Testis (tissue), 3 donors: ENCODE data around the gene RBM12. TPM values are rescaled to one million over a fixed set of nuclear protein-coding genes. Genes with fewer than 3 reads are reported as not detected.

Experiments
- DNase-seq: peaks from one replicate; pipeline ENCODE4 v3.0.0-alpha.2; 2019
- H3K27ac ChIP-seq, 2 donors: fragments of 200-600 bp; sonication (generic); one replicate each; pipeline ENCODE4 v1.5.1; 2019
- H3K27me3 ChIP-seq: fragments of 200-600 bp; sonication (generic); one replicate; pipeline ENCODE4 v1.5.1; 2019
- H3K36me3 ChIP-seq: fragments of 200-600 bp; sonication (generic); one replicate; pipeline ENCODE4 v1.5.1; 2017; ENCODE audit warnings: low read depth; ENCODE audit errors: missing control alignments
- H3K4me1 ChIP-seq: fragments of 200-600 bp; sonication (generic); one replicate; pipeline ENCODE4 v1.5.1; 2019
- H3K4me3 ChIP-seq, 2 donors: fragments of 200-600 bp; sonication (generic); one replicate each; pipeline ENCODE4 v1.5.1; 2017 to 2019
- H3K9me3 ChIP-seq: fragments of 200-600 bp; sonication (generic); one replicate; pipeline ENCODE4 v1.5.1; 2017
- POLR2A ChIP-seq: fragments of 450-650 bp; IDR thresholded peaks from one replicate; pipeline ENCODE4 v1.6.1; 2017; ENCODE audit warnings: antibody characterized with exemption, mild to moderate bottlenecking, moderate library complexity
- WGBS, 2 donors: methylation state at CpG; one replicate each; pipeline ENCODE4 v1.1.5; 2018; 5-methylcytosine and 5-hydroxymethylcytosine counted together
- intact Hi-C: fragments of 100-400 bp; cut with DNase I; formaldehyde crosslinking; loops from one replicate; pipeline ENCODE4 v1.15.1; 2023; ENCODE audit warnings: low total_unique reads
- polyA plus RNA-seq: library from polyadenylated mRNA; stranded (reverse); fragments of 350-450 nt; fragmentation: Illumina TruSeq; extraction: RNeasy Lipid Tissue Mini Kit (QIAGEN cat#74804); gene quantifications from one replicate; pipeline ENCODE4 v1.2.3, GENCODE V29; 2014; ENCODE audit warnings: low read depth, low replicate concordance; ENCODE audit not compliant: insufficient read depth
- total RNA-seq, 2 donors: library from RNA; depleted of rRNA; stranded (reverse); fragments of >200 nt; gene quantifications; one replicate each; pipeline ENCODE4 v1.2.3, GENCODE V29; 2016
- TF ChIP-seq, protein P1 (sequence below), 3 experiments: fragments of 450-650 bp in 2 of 3; fragments of 200-600 bp in 1 of 3; sonication (generic) in 1 of 3; IDR thresholded peaks; one replicate each; pipeline ENCODE4 v1.5.1; 2016 to 2019; ENCODE audit warnings: antibody characterized with exemption in 3 of 3, mild to moderate bottlenecking in 2 of 3, moderate library complexity in 1 of 3

RBM12 gene
- total and polyA plus RNA-seq, 3 donors from 2014 or later, result 40.8 to 54.9 (median 46.3) TPM

DNA sequence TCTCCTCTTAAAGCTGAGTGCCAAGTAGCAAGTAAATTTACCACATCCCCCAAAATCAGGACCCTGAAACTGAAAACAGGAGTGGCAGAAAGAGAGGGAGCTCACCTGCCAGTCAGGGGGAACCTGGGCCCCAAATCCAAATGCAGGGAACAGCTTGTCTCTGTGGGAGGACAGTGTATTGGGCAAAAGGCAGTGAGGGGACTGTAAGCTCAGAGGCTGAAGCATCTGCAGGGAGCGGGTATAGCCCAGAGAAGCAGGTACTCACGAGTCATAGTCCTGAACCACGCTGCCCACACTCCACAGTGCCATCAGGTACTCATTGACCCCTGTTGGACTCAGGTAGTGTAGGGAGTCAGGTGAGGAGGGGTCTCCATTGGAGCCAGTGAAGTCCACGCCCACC lies 34.1 kb downstream of the RBM12 start:
- Histone ChIP-seq H3K36me3 (no peaks in the 10 kb centered on the region), H3K9me3 (no peaks in the 10 kb centered on the region), H3K27me3 (no peaks in the 10 kb centered on the region), H3K4me1 (peaks cover 3% of the 10 kb centered on the region), H3K27ac (no peak overlapping the region), H3K4me3 (no peak overlapping the region)
- intact Hi-C loops, result no loop called here
- no peak for DNase-seq
- WGBS, 2 donors, result 94 to 98% methylated on average over 4 of the region's 4 CpGs
- no peak for TF ChIP-seq POLR2A
- TF ChIP-seq, protein P1, sequence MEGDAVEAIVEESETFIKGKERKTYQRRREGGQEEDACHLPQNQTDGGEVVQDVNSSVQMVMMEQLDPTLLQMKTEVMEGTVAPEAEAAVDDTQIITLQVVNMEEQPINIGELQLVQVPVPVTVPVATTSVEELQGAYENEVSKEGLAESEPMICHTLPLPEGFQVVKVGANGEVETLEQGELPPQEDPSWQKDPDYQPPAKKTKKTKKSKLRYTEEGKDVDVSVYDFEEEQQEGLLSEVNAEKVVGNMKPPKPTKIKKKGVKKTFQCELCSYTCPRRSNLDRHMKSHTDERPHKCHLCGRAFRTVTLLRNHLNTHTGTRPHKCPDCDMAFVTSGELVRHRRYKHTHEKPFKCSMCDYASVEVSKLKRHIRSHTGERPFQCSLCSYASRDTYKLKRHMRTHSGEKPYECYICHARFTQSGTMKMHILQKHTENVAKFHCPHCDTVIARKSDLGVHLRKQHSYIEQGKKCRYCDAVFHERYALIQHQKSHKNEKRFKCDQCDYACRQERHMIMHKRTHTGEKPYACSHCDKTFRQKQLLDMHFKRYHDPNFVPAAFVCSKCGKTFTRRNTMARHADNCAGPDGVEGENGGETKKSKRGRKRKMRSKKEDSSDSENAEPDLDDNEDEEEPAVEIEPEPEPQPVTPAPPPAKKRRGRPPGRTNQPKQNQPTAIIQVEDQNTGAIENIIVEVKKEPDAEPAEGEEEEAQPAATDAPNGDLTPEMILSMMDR (IDR thresholded peaks at IDR 0.05), result no peak

DNA sequence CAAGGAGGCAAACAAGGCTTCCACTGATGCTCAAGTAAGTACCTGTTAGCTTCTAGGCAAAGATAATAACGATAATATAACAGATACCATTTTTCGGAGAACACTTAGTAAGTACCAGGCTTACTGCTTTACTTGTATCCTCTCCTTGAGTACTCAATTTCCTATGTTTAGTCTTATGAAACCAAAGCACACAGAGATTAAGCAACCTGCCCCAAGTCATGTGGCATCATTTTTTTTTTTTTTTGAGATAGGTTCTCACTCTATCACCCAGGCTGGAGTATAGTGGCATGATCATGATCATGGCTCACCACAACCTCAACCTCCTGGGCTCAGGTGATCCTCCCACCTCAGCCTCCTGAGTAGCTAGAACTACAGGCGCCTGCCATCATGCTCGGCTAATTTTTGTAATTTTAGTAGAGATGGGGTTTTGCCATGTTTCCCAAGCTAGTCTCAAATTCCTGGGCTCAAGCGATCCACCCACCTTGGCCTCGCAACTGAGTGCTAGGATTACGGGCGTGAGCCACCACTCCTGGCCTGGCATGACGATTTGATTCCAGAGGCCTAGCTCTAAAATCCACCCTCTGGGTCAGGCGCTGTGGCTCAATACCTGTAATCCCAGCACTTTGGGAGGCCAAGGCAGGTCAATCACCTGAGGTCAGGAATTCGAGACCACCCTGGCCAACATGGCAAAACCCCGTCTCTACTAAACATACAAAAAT lies 35.1 kb downstream of the RBM12 start:
- no peaks in the 10 kb centered on the region for H3K36me3 ChIP-seq
- H3K4me3 ChIP-seq, result no peak overlapping the region
- no peaks in the 10 kb centered on the region for H3K27me3 ChIP-seq
- WGBS, 2 donors, result 84 to 94% methylated on average over 8 to 12 of the region's 12 CpGs
- H3K9me3 ChIP-seq, result no peaks in the 10 kb centered on the region
- no peak for TF ChIP-seq POLR2A
- TF ChIP-seq, protein P1 (IDR thresholded peaks at IDR 0.05), result no peak
- H3K27ac ChIP-seq, result no peak overlapping the region
- DNase-seq, result no peak
- intact Hi-C loops, result no loop called here
- H3K4me1 ChIP-seq, result no peaks in the 10 kb centered on the region

DNA sequence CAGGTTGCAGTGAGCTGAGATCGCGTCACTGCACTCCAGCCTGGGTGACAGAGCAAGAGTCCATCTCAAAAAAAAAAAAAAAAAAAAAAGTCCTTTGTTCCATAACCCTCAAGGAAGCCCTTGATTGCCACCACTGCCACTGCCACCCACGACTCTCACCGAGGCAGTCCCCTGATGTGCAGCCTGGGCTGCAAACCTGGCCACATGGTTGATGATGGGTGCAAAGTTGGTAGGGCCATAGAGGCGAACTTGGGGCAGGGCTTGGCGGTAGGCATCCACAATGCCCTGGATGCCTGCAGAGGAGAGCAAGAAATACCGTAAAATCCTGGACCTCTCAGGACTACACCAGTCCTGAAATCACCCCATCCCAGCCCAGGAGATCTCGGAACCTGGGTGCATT lies 37.6 kb downstream of the RBM12 start:
- Histone ChIP-seq H3K4me3 (no peak overlapping the region), H3K27me3 (no peaks in the 10 kb centered on the region), H3K4me1 (no peaks in the 10 kb centered on the region), H3K9me3 (no peaks in the 10 kb centered on the region), H3K36me3 (no peaks in the 10 kb centered on the region), H3K27ac (no peak overlapping the region)
- intact Hi-C loops, result no loop called here
- TF ChIP-seq, protein P1 (IDR thresholded peaks at IDR 0.05), result no peak
- no peak for TF ChIP-seq POLR2A
- no peak for DNase-seq
- 91 to 95% methylated on average over 6 to 8 of the region's 8 CpGs for WGBS, 2 donors

DNA sequence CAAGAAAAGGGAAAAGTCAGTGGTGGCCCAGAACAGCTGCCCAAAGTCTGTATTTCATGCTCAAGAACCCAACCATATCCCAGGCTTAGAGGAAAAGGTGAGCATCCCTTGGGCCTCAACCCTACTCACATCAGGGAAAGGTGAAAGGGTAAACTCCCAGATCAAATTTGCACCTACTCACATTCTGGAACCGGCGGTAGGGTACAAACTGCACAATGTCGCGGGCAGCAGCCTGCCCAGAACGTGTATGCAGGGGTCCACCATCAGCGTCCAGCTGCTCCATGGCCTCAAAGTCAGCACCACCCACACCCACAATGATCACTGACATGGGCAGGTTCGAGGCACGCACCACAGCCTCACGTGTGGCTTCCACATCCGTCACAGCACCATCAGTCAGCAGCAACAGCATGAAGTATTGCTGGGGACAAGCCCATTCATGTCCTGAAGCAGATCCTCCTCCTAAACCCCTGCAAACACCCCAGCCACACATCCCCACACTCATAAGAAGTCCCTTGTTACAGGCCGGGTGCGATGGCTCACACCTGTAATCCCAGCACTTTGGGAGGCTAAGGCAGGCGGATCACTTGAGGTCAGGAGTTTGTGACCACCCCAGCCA lies 38.2 kb downstream of the RBM12 start:
- no peaks in the 10 kb centered on the region for H3K4me1 ChIP-seq
- H3K27ac ChIP-seq, result no peak overlapping the region
- no peaks in the 10 kb centered on the region for H3K27me3 ChIP-seq
- H3K9me3 ChIP-seq, result no peaks in the 10 kb centered on the region
- no peak for TF ChIP-seq POLR2A
- TF ChIP-seq, protein P1 (IDR thresholded peaks at IDR 0.05), result no peak
- 94 to 97% methylated on average over 10 to 13 of the region's 13 CpGs for WGBS, 2 donors
- no peak overlapping the region for H3K4me3 ChIP-seq
- intact Hi-C loops, result no loop called here
- H3K36me3 ChIP-seq, result no peaks in the 10 kb centered on the region
- DNase-seq, result no peak
